Esophagus squamous epithelium (tissue), 5 donors: ENCODE data around the gene SGK1. TPM values are rescaled to one million over a fixed set of nuclear protein-coding genes. Genes with fewer than 3 reads are reported as not detected.
A peak's percentile ranks its signal among the peaks of the same experiment; 100 is the strongest.

Experiments used
- DNase-seq: peaks from one replicate; lab custom pipeline; 2025; lab: John Stamatoyannopoulos, UW
- H3K27ac ChIP-seq, 4 donors: fragments of 200-600 bp; sonication (generic); one replicate each; pipeline ENCODE4 v1.5.1; 2016 to 2019; ENCODE audit warnings: mild to moderate bottlenecking in 1 of 4
- H3K27me3 ChIP-seq, 4 donors: fragments of 200-600 bp; sonication (generic); 1 replicate in 3 of 4; 2 replicates in 1 of 4; pipeline versions ENCODE4 v1.5.1 to v1.6.0; 2017 to 2021; ENCODE audit warnings: antibody characterized with exemption in 1 of 4
- H3K36me3 ChIP-seq, 3 donors: fragments of 200-600 bp; sonication (generic); one replicate each; pipeline ENCODE4 v1.5.1; 2016 to 2019
- H3K4me1 ChIP-seq, 3 donors: fragments of 200-600 bp; sonication (generic); one replicate each; pipeline ENCODE4 v1.5.1; 2017 to 2019
- H3K4me3 ChIP-seq, 4 donors: fragments of 200-600 bp; sonication (generic); 1 replicate in 3 of 4; 2 replicates in 1 of 4; pipeline ENCODE4 v1.5.1; 2016 to 2019; ENCODE audit warnings: mild to moderate bottlenecking in 2 of 4, moderate library complexity in 1 of 4
- H3K9me3 ChIP-seq, 3 donors: fragments of 200-600 bp; sonication (generic); one replicate each; pipeline ENCODE4 v1.5.1; 2016 to 2019
- POLR2A ChIP-seq, 4 donors: fragments of 450-650 bp; IDR thresholded peaks; one replicate each; pipeline ENCODE4 v1.6.1; 2017; ENCODE audit warnings: antibody characterized with exemption in 4 of 4, mild to moderate bottlenecking in 4 of 4, moderate library complexity in 3 of 4
- WGBS, 2 donors: methylation state at CpG; one replicate each; pipeline ENCODE4 v1.1.5; 2018; 5-methylcytosine and 5-hydroxymethylcytosine counted together
- intact Hi-C: fragments of 100-400 bp; cut with DNase I; formaldehyde crosslinking; loops from one replicate; pipeline ENCODE4 v1.15.0; 2022
- total RNA-seq, 4 donors: library from RNA; depleted of rRNA; stranded (reverse); fragments of >200 nt; gene quantifications; one replicate each; pipeline ENCODE4 v1.1.0, GENCODE V29; 2016
- TF ChIP-seq, protein P1 (sequence below), 6 experiments: fragments of 450-650 bp in 4 of 6; fragments of 200-600 bp in 2 of 6; sonication (generic) in 2 of 6; IDR thresholded peaks; one replicate each; pipeline ENCODE4 v1.5.1; 2016 to 2019; ENCODE audit warnings: antibody characterized with exemption in 6 of 6, mild to moderate bottlenecking in 4 of 6, moderate library complexity in 4 of 6
- donor health status: DM: yes; HTN: yes; CAD: no.

Gene SGK1
- total RNA-seq, 4 donors from 2014 or later: 93.8 to 170 (median 154) TPM

DNA sequence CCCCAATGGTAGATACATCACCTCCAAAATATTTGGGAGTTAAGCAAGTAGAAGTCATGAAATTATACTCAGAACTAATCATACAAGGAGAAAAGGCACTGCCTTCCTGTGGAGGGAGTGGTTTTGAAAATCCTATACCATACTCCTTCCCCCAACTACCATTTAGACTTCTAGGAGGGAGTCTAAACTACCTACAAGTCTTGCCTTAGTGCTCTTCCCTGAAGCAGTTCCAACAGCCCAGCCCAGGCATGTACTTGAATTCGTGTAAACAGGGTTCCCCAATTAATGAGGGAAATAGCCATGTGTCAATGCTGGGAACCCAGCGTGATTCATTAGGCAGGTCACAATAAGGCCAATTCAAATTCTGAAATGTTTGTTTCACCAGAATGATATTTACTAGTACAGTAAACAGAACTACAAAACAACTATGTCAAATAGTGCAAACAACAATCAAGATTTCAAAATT is 39.1 kb upstream of the SGK1 start:
- WGBS, 2 donors: 27 to 35% methylated on average over 2 of the region's 2 CpGs
- Histone ChIP-seq H3K9me3 (no peaks in the 10 kb centered on the region), H3K4me1 (peaks cover 0 to 21% (median 4%) of the 10 kb centered on the region in 3 donors), H3K4me3 (no peak overlapping the region), H3K27me3 (no peaks in the 10 kb centered on the region), H3K27ac (peak overlapping the region in 3 of 4 donors; percentile 10 to 55 (median 25)), H3K36me3 (no peaks in the 10 kb centered on the region)
- intact Hi-C loops: no loop called here
- TF ChIP-seq, protein P1, sequence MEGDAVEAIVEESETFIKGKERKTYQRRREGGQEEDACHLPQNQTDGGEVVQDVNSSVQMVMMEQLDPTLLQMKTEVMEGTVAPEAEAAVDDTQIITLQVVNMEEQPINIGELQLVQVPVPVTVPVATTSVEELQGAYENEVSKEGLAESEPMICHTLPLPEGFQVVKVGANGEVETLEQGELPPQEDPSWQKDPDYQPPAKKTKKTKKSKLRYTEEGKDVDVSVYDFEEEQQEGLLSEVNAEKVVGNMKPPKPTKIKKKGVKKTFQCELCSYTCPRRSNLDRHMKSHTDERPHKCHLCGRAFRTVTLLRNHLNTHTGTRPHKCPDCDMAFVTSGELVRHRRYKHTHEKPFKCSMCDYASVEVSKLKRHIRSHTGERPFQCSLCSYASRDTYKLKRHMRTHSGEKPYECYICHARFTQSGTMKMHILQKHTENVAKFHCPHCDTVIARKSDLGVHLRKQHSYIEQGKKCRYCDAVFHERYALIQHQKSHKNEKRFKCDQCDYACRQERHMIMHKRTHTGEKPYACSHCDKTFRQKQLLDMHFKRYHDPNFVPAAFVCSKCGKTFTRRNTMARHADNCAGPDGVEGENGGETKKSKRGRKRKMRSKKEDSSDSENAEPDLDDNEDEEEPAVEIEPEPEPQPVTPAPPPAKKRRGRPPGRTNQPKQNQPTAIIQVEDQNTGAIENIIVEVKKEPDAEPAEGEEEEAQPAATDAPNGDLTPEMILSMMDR (IDR thresholded peaks at IDR 0.05): no peak
- TF ChIP-seq POLR2A (IDR thresholded peaks at IDR 0.05): no peak
- no peak for DNase-seq

DNA sequence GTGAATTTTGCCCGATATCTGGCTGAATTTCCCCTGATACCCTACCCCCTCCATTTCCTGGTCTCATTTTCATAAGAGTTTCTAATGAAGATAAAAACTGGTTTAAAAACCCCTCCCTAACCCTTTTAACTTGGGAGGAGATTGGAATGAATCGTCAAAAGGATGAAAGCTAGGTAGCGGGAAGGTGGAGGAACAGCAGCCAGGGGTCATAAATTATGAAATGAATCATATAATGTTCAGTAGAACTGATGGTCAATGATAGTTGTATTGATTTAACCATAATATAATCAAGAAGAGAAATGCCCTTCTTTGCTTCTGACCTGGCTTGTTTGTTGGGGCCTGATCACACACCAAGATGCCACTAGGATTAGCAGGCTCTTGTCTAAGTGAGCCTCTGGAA is 38.5 kb upstream of the SGK1 start:
- WGBS, 2 donors: 81 to 94% methylated on average over 3 of the region's 3 CpGs
- DNase-seq: no peak
- no peaks in the 10 kb centered on the region for H3K27me3 ChIP-seq
- TF ChIP-seq, protein P1 (IDR thresholded peaks at IDR 0.05): no peak
- no peak for TF ChIP-seq POLR2A (IDR thresholded peaks at IDR 0.05)
- H3K36me3 ChIP-seq: no peaks in the 10 kb centered on the region
- H3K4me1 ChIP-seq: peaks cover 0 to 21% (median 4%) of the 10 kb centered on the region in 3 donors
- H3K9me3 ChIP-seq: no peaks in the 10 kb centered on the region
- H3K27ac ChIP-seq: peak overlapping the region in 2 of 4 donors; percentile 10 to 25
- no peak overlapping the region for H3K4me3 ChIP-seq
- intact Hi-C loops: no loop called here

DNA sequence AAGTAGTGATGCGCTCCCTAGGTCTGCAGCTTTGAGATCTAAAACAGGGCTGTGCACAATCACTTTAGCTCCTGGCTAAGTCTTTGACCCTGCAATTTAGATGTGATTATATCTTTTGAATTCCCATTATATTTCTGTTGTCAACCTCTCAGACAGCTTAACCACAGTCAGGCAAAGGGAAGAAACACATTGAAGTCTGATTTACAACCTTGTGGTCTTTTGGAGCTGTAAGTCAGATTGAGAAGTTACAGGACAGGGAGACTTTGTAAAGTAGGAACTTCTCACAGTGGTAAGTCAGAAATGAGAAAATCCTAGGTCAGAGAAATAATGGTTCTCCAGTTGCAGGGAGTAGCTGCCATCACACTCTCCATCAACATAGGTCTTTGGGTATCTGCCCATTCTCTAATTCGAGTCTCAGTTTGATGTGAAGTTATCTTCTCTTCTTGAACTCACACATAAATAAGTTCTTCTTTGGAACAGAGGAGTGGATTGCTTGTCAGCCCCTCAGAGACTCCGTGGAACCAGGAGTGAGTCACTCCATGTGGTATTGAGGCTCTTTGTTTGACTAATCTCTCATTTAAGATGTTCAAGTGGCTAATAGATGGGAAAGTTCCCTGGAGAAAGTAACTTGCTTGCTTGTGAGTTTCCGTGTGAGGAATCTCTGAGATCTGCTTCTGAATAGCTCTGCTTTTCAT is 35.0 kb upstream of the SGK1 start:
- H3K9me3 ChIP-seq: no peaks in the 10 kb centered on the region
- no peak for TF ChIP-seq POLR2A (IDR thresholded peaks at IDR 0.05)
- TF ChIP-seq, protein P1 (IDR thresholded peaks at IDR 0.05): no peak
- 64 to 67% methylated on average over 4 of the region's 4 CpGs for WGBS, 2 donors
- no peak overlapping the region for H3K27ac ChIP-seq
- no peak for DNase-seq
- no peaks in the 10 kb centered on the region for H3K27me3 ChIP-seq
- H3K4me3 ChIP-seq: no peak overlapping the region
- peaks cover 0 to 21% (median 4%) of the 10 kb centered on the region in 3 donors for H3K4me1 ChIP-seq
- intact Hi-C loops: no loop called here
- no peaks in the 10 kb centered on the region for H3K36me3 ChIP-seq

DNA sequence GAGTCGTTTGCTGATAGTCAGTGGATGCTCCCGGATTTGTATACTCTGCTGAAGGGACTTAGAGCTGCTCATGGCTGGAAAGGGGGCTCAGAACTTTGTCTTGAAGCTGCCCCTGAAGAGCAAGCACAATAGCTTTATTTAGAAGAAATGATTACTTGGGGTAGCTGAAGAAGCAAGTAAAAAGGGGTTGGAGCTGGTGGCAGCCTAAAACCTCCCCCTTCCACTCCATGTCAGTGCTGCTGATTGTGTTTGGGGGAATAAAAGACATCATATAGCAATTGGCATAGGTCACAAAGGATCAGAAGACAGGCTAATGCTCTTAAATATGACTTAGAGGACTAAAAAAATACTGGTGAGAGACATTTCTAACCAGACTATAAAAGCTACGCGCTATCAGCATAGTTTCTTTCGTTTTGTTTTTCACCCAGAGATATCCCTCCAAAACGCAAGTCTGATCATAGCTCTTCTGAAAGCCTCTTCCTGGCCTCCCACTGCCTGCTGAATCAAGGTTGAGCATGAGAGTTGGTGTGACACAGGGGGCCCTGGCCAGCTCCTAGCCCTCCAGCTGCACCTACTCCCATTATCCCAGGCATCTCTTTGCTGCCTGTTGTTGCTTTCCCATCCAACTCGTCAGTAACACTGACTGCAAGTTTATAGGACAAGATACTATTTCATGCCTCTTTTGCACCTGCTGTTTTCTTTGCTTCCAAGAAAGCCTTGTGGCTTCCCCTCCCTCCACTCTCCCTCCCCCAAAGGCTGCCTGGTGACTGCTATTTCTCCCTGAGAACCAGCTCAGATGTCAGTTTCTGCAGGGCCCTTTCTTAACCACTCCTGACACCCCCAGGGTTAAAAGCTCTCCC is 33.9 kb upstream of the SGK1 start:
- peaks cover 0 to 14% (median 3%) of the 10 kb centered on the region in 3 donors for H3K4me1 ChIP-seq
- intact Hi-C loops: no loop called here
- TF ChIP-seq, protein P1 (IDR thresholded peaks at IDR 0.05): no peak
- TF ChIP-seq POLR2A (IDR thresholded peaks at IDR 0.05): no peak
- no peaks in the 10 kb centered on the region for H3K27me3 ChIP-seq
- H3K9me3 ChIP-seq: no peaks in the 10 kb centered on the region
- no peak for DNase-seq
- H3K27ac ChIP-seq: peak overlapping the region in 1 of 4 donors; percentile 13
- no peak overlapping the region for H3K4me3 ChIP-seq
- WGBS, 2 donors: 84 to 89% methylated on average over 6 to 7 of the region's 7 CpGs
- H3K36me3 ChIP-seq: no peaks in the 10 kb centered on the region
